HG03135 (cell line): ENCODE results near the gene FIZ1.

Experiments
- ATAC-seq: cut with Tn5 transposase; IDR thresholded peaks from one replicate; pipeline ENCODE4 v1.9.1; 2021; ENCODE audit warnings: mild to moderate bottlenecking, moderate library complexity; ENCODE audit not compliant: unreplicated experiment

FIZ1 gene, protein sequence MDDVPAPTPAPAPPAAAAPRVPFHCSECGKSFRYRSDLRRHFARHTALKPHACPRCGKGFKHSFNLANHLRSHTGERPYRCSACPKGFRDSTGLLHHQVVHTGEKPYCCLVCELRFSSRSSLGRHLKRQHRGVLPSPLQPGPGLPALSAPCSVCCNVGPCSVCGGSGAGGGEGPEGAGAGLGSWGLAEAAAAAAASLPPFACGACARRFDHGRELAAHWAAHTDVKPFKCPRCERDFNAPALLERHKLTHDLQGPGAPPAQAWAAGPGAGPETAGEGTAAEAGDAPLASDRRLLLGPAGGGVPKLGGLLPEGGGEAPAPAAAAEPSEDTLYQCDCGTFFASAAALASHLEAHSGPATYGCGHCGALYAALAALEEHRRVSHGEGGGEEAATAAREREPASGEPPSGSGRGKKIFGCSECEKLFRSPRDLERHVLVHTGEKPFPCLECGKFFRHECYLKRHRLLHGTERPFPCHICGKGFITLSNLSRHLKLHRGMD

DNA sequence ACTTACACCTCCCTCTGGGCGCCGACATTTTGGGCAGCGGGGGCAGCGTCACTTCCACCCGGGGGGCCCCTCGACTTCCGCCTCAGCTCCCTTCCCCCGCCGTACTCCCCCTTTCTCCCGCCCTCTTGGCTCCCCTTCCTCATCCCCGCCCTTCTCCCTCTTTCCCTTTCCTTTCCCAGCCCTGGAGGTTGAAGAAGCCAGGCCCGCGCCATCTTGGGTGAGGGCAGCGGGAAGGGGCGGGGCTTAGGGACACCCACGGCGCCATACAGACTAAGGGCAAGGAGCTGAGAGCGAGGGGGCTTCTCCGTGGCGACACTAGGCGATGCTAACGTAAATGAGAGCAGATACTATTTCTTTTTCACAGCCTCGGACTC lies at the start of gene FIZ1:
Gene FIZ1 (minus strand): TSS at position 50 of the 374 bp plus-strand sequence. CDS start 1,652 bp downstream, outside the sequence.
- peak; percentile 53 for ATAC-seq

DNA sequence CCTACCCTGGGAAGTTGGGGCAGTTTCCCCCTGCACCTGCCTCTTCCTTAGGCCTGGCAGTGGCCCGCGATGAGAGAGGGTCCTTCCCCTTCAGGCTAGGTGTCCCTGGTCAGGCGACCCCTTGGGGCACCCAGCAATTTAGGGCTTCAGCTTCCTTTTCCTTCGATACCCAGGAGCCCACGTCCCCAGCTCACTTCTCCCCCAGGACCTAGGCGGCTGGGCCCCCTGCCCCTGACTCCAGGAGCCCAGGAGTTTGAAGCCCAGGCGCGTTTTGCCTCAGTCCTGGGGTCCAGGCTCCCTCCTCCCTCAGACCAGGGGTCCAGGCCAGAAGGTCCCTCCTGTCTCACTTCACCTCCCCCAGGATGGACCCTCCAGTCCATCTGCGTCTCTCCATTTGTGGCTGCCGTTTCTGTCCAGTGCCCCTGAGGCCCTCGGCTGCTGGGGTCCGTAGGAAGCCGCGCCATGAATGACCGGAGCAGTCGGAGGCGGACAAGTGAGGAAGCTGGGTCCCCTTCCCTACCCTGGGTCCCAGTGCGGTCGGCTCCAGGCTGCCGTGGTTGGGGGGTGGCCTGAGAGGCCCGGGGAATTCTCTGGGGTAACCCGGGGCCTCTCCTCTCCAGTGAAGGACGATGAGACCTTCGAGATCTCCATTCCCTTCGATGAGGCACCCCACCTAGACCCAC lies 49.4 kb upstream of the FIZ1 start:
- no peak for ATAC-seq

DNA sequence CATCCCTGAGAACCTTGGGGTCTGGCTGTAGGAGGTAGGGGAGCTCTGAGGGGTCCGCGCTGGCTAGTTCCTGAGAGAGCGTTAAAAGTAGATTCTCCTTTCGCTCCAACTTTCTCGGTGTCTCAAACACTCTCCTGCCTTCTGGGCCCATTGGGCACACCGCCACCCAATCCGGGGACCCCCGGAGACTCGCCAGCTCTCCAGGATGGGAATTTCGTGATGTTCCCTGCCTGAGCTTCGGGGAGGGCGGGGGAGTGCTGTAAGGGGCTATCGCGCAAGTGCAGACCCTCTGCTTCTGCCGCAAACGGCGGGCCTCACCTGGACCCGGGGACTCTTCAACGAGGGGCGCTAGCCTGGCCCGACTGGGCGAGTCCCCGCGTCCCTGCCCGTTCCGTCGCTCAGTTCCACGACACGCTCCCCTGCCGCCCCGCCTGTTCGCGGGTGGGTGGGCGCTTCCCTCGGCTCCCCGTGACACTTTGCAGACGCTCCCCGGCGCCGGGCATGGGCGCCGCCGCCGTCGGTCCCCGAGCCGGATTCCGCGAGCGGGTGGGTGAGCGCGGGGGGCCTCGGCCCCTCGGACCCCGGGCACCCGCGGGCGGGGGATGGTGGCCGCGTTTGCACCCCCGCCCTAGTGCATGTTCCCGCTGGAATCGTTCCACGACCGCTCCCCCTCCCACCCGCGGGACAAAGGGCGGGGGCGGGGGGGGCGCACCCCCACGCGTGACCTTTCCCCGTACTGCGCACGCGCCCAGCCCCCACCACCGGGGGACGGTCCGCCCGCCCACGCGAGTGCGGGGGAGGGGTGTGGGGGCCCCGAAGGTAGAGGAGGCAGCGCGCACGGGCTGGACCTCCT lies 48.6 kb upstream of the FIZ1 start, which contains the start of gene CCDC106:
Gene CCDC106 (plus strand): TSS at position 481 of the 853 bp plus-strand sequence. CDS start 835 bp downstream, outside the sequence.
- ATAC-seq, result no peak

DNA sequence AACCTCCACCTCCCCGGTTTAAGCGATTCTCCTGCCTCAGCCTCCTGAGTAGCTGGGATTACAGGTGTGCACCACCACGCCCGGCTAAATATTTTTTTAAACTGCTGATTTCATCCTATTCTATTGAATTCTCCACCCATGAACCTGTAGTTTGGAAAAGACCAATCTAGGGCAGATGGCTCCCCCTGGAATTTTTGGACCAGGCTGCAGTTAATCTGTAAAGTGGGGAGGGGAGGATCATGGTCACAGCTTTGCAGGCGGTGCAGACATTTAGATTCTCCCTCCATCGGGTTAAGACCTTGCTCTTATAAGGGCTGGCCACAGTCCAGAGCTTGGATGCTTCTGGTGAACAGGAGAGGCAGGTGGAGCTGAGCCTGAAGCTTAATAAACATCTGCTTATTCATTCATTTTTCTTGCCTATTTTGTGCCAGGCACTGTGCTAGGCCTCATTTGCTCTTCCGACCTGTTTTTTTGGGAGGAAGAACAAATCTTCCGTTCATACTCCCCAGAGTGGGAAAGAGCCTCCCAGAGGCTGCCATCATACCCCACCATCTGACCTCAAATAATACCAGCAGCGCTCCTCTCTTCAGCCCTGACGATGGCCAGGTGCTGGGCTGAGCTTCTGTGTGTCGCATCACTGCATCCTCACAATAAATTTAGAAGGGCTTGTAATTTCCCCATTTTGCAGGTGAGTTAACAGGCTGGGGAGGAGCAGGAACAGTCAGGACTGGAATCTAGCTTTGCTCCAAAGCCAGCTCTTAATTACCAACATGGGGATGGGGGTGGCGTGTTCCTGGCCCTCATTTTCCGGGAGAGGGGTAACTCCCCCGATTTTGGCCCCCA lies 47.8 kb upstream of the FIZ1 start:
- ATAC-seq, result no peak

DNA sequence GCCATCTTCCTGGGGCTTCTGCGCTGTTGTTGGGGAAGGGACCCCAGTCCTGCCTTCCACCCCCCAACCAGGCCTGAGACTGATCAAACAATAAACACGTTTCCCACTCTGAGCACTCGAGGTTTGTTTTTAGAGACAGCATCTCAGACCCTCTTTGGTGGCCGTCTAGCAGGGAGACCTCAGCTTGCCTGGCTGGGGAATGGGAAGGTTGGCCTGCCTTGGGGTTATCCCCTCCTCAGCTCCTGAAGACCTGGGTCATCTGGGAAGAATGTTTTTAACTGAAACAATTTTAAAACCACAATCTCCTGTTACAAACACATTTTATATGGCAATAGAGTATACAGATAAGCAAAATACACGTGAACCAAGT lies 46.2 kb upstream of the FIZ1 start:
- ATAC-seq, result no peak

DNA sequence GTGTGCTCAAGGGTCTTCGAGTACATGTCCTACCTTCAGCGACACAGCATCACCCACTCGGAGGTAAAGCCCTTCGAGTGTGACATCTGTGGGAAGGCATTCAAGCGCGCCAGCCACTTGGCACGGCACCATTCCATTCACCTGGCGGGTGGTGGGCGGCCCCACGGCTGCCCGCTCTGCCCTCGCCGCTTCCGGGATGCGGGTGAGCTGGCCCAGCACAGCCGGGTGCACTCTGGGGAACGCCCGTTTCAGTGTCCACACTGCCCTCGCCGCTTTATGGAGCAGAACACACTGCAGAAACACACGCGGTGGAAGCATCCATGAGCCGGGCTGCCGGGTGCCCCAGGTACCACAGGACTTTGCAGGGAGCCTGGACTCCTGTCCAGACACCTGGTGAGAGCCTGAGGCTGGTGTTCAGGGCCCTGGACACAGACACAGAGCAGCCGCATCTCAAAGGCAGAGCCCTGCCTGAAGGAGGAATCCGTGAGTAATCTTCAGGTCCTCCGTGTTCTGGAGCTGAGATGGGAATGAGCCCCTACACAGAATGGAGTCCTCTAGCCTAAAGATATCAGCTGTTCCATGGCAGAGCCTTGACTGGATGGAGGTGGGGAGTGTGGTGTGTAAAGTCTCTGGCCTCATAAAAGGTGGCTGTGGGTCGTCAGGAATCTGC lies 45.7 kb upstream of the FIZ1 start:
- no peak for ATAC-seq

DNA sequence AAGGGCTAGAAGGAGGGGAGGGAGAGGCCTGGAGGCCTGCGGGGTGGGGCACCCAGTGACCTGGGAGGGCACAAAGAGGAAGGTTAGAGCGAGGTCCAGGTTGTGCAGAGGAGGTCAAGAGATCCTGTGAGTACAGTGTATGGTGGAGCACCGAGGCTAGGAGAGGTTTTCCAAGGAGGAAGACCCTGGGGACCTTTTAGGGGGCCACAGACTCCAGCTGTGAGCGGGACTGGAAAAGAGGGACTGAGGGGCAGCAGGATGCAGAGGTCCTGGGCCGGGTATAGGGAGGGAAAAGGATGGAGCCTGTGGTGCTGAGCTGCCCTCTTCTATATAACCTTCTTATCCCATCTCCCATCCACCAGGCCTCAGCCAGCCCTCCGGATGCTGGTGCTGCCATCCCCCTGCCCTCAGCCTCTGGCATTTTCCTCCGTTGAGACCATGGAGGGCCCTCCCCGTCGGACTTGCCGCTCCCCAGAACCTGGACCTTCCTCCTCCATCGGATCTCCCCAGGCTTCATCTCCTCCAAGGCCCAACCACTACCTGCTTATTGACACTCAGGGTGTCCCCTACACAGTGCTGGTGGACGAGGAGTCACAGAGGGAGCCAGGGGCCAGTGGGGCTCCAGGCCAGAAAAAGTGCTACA lies 45.0 kb upstream of the FIZ1 start:
- ATAC-seq, result no peak

DNA sequence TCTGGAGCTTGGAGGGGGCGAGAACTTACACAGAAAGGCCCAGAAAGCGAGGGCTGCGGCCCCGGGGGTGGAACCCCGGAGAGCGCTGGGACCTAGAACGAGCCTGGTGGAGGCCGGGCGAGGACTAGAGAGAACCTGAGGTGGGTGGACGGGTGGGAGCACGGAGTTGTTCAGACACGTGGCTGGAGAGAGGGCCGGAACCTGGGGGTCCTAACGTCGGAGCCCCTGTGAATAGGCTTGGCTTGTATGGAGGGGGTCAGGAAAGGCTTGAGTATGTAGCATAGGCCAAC lies 44.5 kb upstream of the FIZ1 start:
- ATAC-seq, result no peak

DNA sequence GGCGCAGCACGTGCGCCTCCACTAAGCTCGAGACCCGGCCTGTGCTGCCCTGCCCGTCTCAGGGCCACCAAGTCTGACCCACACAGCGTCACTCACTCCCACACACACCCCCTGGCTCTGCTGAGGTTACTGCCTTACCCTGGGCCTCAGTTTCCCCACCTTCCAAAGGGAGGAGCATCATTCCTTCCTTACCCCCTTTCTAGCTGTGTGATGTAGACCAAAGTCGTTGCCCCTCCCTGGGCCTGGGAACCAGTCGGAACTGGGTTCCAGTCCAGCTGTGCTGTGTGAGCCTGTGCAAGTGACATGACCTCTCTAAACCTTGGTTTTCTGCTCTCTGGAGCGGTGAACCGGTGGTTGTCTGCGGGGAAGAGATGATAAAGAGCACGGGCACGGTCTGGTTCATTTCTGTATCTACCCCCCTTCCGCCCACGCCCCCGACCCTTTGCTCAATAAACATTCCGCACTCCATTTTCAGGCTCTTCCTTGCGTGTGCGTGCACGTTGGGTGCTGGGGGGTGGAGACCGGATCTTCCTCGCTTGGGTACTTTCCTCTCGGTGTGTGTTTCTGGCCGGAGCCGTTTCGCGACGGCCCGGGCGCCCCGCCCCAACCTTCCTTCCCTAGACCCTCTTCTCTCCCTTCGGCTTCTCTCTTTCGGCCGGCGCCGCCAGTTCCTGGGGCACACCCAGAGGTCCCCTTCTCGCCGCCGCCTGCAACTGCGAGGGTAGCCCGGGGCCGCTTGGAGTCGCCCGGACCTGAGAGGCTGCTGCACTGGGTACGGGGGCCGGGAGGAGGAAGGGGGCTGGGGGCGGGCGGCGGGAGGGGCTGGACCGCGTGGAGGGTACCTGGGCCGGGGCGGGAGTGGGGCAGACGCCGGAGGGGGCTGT lies 43.9 kb upstream of the FIZ1 start, which contains the start of gene ZNF581:
Gene ZNF581 (plus strand): TSS at position 647 of the 884 bp plus-strand sequence. CDS start 923 bp downstream, outside the sequence.
- ATAC-seq, result peak; percentile 36

DNA sequence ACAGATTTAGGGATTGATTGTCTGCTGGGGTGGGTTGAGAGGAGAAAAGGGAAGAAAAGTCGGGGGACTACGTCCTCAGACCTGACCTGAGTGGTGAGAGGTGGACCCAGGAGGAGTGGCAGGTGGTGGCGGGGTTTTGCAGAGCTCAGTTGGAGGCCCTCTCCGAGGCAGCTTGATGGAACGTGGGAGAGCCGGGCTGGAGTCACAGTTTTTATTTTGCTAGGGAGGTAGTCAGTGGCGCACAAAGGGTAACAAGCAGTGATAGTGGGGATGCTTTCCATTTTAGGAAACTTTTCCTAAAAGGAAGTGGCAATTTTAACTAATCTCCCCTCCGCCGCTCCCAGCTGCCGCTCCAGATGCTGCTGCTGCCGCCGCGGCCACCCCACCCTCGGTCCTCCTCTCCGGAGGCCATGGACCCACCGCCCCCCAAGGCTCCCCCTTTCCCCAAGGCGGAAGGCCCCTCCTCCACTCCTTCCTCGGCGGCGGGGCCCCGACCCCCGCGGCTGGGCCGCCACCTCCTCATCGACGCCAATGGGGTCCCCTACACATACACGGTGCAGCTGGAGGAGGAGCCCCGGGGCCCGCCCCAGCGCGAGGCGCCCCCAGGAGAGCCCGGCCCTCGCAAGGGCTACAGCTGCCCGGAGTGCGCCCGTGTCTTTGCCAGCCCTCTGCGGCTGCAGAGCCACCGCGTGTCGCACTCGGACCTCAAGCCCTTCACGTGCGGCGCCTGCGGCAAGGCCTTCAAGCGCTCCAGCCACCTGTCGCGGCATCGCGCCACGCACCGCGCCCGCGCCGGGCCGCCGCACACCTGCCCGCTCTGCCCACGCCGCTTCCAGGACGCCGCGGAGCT lies 43.1 kb upstream of the FIZ1 start:
- no peak for ATAC-seq

DNA sequence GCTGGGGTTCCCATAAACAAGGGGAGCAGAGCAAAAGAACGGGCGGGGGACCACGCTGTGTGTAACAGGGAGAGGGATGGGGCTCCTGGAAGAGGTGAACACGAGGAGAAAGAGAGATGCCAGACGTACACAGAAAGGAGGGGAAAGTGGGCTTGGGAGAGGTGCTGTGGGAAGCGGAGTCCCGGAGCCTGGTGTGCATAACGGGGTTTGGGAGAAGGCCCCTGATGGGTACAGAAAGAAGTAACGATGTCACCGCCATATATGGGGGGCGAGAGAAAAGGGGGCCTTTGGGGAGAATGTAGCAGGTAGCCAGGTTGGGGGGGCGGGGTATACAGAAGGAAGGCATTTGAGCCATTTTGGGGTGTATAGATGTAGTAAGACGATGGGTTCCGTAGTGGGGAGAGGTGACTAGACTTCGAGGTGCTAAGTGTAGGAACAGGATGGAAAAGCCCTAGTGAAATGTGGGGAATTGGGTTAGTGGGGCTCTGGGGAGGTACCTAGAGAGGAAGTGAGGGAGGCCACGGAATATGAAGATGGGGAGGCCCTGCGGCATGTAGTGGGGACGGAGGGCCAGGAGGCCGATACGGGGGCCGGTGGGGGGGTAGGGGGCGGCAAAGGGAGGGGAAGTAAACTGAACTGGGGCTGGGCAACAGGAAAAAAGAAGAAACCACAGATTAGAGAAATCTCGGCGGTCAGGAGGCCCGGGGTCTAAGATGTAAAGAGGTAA lies 42.3 kb upstream of the FIZ1 start:
- ATAC-seq, result no peak

DNA sequence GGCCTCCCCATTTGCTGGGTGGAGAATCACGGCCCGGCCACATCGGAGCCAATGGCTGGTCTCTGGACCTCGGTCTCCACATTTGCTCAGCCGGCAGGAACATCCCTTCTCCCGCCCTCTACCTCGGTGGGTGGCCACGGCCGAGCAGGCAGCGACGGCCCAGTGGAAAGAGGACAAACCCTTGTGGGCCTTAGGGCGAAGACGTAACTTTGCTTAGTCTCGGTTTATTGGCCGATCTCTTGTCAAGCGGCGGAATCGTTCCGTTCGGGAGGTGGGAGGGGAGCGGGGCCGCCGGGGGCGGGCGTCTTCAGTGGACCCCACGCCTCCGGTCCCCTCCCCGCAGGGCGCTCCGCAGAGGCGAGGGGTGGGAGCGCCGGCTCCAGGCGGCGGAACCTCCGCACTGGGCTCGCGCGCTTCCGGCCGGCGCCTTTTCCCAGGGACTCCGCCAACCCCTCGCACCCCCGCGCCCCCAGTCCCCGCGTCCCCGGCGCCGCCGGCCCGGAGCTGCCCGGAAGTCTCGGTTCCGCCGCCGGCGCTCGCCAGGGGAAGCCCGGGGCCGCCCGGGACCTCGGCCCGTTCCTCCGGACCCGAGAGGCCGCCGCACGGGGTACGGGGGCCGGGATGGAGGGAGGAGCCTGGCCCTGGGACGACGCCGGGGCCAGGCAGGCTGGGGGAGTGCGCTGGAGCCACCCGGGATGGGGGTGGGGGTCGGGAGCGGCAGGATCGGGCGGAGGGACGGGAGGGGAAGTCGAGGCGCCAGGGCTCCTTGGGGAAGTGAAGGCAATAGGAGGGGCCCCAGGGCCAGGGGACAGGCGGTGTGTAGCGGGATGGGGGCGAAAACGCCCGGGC lies 41.5 kb upstream of the FIZ1 start, which contains the start of gene ZNF580:
Gene ZNF580 (plus strand): TSS at position 426 of the 849 bp plus-strand sequence. CDS start 1,507 bp downstream, outside the sequence.
- ATAC-seq, result no peak

DNA sequence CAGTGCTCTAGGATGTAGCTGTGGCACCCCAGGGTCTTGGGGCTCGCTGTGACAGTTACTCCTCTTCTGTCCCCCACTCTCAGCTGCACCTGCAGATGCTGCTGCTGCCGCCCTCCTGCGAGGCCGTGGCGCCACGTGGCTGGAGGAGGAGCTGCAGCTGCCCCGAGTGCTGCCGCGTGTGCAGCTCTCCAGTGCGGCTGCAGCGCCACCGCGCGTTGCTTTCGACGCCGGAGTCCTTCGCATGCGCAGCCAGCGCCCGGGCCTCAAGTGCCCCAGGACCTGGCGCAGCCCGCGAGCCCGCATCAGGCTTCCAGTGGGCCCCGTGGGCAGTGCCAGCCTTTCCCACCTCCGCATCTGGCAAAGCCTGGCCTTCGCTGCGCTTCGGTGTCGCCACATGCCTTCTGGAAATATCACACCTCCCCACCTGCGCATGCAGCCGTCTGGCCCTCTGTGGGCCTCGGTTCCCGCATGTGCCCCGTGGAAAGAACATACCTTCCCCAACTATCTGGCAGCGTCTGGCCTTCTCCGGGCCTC lies 40.8 kb upstream of the FIZ1 start:
- no peak for ATAC-seq

DNA sequence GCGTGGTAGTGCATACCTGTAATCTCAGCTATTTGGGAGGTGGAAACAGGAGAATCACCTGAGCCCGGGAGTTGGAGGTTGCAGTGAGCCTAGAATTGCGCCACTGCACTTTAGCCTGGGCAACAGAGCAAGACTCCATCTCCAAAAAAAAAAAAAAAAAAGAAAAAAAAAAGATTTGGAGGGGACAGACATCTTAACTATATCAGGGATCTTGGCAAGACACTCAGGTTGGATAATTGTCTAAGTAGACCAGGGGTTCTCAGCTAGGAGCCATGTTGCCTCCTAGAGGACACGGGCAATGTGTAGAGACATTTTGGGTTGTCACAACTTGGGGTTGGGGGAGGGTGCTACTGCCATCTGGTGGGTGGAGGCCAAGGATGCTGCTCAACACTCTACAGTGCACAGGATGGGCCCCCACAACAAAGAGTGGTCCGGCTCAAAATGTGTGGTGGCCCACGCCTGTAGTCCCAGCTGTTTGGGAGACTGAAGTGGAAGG lies 39.6 kb upstream of the FIZ1 start:
- ATAC-seq, result no peak

DNA sequence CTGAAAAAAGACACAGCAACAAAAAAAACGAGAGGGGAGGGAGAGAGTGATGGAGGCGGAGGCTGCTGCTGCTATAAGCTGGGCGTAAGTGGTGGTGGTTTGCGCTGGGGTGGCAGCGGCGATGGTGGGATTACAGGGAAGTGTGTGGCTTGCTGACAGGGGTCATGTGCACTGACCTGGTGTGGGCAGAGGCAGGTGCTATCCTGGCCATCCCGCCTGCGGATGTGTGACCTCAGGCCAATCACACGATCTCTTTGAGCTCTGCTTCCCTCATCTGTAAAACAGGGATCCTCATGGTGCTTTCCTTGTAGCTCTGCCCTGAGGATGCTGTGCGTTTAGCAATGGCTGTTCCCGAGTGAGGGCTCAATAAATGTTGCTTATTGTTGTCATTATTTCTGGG lies 38.2 kb upstream of the FIZ1 start:
- no peak for ATAC-seq
